ENCODE measurements around the gene WDR33.
"Not testable (repeated sequence)": the region's sequence is repeated elsewhere in the genome, so short reads cannot be mapped to it uniquely, and the experiment has no call there.

The WDR33 gene

DNA sequence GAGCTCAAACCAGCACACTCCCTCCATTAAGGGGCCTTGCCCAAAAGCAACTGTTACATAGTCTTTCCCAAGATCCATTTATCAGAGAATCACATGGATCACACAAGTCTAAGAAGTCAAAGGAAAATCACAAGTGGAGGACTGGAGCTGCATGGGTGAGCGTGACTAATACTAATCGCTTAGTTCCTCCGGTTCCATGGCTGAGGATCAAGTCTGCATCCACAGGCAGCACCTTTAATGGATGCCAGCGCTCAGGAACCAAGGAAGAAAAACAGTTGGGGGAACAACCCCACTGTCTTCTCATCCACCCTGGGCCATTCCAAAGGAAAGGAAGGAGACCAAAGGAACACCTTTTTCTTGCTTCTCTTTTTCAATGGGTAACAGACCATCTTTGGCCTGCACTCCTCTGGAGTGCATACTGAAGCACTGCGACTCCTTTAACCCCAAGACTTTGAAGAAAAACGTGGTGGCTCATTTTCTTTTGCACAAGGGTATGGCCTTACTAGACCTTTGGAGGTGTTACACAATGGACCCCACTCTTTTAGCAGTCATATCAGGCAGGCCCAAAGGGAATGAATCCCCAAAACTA is 9.2 kb upstream of the WDR33 start:
- H3K4me3 ChIP-seq (ENCODE audit: low read depth, low read length): no peak overlapping the region
- TF ChIP-seq CTCF (IDR thresholded peaks at IDR 0.05; ENCODE audit: low read depth, low read length): no peak

DNA sequence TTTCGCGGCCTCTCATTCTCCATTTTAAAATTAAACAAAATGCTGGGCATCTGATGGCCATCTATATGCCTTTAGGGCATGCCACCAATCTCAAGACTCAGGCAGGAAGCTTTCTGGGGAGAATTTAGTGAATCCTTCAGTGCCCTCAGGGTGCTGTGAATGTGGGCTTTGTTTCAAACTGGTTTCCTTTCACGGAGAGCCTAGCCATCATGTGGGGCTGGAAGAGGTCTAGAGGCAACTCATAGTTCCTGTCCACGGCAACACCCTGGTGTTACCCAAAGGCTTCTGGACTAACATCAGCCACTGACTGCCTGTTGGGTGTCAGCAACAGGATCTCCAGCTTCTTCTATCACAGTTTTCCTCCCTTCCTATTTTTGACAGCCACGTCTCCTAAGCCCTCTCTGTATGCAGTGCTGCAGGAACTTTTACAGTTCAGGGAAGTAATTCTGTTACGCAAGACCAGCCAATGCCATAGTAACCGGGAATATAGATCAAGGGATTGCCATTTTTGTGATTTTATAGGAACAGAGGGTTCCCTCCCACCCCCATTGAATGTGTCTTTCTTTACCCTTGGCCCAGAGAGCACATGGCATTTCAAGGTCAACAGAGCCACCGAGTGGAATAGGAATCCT is 7.9 kb upstream of the WDR33 start:
- no peak overlapping the region for H3K4me3 ChIP-seq (ENCODE audit: low read depth, low read length)
- no peak for TF ChIP-seq CTCF (IDR thresholded peaks at IDR 0.05; ENCODE audit: low read depth, low read length)

GRCh38 chr2:127818241-127818640 is 7.3 kb upstream of the WDR33 start:
- no peak for TF ChIP-seq CTCF (IDR thresholded peaks at IDR 0.05; ENCODE audit: low read depth, low read length)
- H3K4me3 ChIP-seq (ENCODE audit: low read depth, low read length): no peak overlapping the region

GRCh38 chr2:127814677-127815076 is 3.7 kb upstream of the WDR33 start:
- TF ChIP-seq CTCF (IDR thresholded peaks at IDR 0.05; ENCODE audit: low read depth, low read length): no peak
- H3K4me3 ChIP-seq (ENCODE audit: low read depth, low read length): no peak overlapping the region

- not testable (repeated sequence) for H3K4me3 ChIP-seq (ENCODE audit: low read depth, low read length)
Observed at GRCh38 chr2:127812441-127812840, 1.5 kb upstream of the WDR33 start.

- H3K4me3 ChIP-seq (ENCODE audit: low read depth, low read length): peak overlapping the region; percentile 92
- no peak for TF ChIP-seq CTCF (IDR thresholded peaks at IDR 0.05; ENCODE audit: low read depth, low read length)
Observed at GRCh38 chr2:127811397-127812321, 688 bp upstream of the WDR33 start.

DNA sequence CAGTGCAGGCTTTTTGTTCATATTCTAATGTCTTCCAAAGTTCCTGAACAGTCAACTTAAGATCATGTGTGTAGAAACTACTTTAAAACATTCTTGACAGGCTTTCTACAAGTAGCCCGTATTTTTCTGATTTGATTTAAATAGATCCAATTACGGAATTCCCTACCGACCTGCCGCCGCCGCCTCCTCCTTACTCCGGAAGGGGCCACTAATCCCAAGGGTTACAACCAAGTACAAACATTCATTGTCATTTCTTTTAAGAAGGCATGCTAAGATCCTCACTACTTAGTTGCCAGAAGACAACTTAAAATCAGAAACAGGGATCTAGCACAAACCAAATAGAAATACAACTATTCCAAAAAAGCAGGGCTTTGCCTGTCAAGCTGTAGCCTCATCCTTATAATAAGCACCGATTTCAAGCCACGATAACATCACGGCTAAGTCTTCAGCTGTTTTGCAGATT is 784 bp downstream of the WDR33 start:
- TF ChIP-seq CTCF (IDR thresholded peaks at IDR 0.05; ENCODE audit: low read depth, low read length): no peak
- H3K4me3 ChIP-seq (ENCODE audit: low read depth, low read length): peak overlapping the region; percentile 92

Data from WI38 (cell line).